Measurements from ENCODE around the gene FOXC2.

DNA sequence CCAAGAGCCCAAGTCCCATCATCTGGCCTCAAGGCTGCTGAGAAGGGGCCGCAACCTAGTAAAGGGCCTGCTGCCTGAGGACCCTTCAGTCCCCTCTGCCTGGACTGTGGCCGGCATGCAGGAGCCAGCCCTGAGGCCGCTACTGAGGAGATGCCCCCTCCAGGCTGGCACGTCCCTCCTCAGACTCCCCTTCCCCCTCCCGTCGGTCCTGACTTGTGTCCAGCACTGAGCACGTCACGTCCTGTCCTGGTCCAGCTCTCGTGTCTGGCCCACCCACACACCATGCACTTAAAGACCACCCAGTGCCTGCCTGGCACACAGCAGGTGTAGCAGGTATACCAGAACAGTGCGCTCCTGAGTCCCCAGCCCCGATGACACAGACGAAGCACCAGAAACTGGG, 21.1 kb upstream of the FOXC2 start:
- TF ChIP-seq HDAC2 (IDR thresholded peaks at IDR 0.05) (no peak), HCFC1 (IDR thresholded peaks at IDR 0.05; ENCODE audit: low read depth, low read length) (no peak), SIN3B (IDR thresholded peaks at IDR 0.05; ENCODE audit: low read depth) (no peak)
- TF ChIP-seq, protein P1, sequence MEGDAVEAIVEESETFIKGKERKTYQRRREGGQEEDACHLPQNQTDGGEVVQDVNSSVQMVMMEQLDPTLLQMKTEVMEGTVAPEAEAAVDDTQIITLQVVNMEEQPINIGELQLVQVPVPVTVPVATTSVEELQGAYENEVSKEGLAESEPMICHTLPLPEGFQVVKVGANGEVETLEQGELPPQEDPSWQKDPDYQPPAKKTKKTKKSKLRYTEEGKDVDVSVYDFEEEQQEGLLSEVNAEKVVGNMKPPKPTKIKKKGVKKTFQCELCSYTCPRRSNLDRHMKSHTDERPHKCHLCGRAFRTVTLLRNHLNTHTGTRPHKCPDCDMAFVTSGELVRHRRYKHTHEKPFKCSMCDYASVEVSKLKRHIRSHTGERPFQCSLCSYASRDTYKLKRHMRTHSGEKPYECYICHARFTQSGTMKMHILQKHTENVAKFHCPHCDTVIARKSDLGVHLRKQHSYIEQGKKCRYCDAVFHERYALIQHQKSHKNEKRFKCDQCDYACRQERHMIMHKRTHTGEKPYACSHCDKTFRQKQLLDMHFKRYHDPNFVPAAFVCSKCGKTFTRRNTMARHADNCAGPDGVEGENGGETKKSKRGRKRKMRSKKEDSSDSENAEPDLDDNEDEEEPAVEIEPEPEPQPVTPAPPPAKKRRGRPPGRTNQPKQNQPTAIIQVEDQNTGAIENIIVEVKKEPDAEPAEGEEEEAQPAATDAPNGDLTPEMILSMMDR (IDR thresholded peaks at IDR 0.05 in 2 of 3, conservative IDR thresholded peaks at IDR 0.05 in 1 of 3; ENCODE audit: insufficient read depth in 2 of 3, low read depth in 1 of 3, low read length in 3 of 3) = no peak
